Stimulated activated CD8-positive, alpha-beta memory T cell treated with anti-CD3 and anti-CD28 coated beads, Interleukin-4, amount 100 ng/mL, for 1 hour (primary cell): ENCODE measurements around the gene KLHL29.

Experiments
- DNase-seq, 2 donors: peaks; one replicate each; pipeline ENCODE4 v3.0.0-alpha.2; 2020; ENCODE audit warnings: low read depth in 2 of 2, low spot score in 1 of 2

Gene KLHL29

DNA sequence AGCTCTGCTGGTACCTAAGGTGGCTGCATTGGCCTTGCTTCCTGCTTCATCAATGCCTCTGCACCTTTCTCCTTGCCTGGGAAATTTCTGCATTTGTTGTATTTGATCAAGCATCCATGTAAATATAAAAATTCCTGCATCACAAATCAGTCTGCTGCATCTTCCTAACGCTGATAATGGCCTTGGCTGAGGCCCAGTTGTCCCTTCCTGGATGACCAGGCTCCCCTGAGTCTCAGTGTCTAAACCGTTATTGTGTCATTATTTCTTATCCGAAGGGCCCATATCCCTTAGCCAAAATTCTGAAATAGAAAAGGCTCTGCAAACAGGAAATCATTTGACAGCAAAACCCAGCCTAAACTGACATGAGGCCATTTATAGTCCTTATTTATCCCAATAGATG is 62.4 kb downstream of the KLHL29 start:
- DNase-seq: no peak

DNA sequence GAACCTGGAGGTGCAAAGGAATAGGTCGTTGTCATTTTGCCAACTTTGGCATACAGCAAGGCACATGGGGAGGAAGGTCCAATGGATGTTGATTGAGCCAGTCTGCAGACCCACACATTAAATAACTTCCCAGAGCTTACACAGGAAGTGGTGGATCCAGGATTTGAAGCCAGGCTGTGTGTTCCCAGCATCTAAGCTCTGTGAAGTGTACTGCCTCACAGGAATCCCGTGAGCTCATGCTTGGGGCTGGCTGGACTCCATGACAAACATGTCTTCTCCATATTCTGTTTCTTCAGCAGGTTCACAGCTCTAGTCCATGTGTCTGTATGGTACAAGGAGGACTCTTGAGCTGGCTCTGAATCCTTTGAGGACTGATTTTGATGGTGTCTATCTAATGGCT is 63.9 kb downstream of the KLHL29 start:
- no peak for DNase-seq

DNA sequence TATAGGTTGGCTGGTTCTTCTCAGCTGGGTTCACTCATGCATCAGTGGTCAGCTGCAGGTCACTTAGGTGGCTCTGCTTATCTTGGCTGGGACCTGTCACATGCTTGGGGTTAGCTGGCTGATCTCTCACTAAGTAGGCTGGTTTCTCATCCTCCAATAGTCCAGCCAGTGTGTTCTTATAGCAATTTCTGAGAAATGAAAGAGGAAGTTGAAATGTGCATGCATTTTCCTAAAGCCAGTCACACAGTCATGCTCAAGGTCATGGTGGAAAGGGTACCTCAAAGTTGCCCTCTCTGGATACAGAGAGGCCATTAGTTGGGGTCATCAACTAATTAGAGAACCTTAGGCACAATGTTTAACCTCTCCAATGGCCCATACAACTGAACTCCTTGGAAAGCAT is 64.4 kb downstream of the KLHL29 start:
- DNase-seq: no peak

DNA sequence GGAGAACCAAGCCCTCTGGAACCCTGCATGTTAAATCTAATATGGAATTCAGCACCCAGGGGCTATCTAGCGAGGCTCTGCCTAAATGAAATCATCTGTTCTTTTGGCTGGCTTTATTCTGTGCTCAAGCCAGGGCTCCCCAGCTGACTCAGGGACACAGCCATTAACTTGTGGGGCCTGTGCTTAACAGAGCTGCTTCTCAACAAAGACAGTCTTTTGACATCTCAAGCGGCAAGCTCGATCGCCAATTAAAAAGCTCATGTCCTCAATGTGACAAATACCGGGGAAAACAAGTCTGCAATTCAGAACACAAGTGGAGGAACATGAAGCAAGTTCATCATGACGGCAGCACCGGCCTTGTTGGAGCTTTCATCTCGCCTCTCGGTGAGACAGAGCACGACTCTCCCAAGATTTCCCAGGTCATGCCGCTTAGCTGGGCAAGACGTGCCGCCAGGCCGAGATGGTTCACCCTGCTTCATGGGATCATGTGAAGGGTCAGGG is 64.9 kb downstream of the KLHL29 start:
- no peak for DNase-seq

DNA sequence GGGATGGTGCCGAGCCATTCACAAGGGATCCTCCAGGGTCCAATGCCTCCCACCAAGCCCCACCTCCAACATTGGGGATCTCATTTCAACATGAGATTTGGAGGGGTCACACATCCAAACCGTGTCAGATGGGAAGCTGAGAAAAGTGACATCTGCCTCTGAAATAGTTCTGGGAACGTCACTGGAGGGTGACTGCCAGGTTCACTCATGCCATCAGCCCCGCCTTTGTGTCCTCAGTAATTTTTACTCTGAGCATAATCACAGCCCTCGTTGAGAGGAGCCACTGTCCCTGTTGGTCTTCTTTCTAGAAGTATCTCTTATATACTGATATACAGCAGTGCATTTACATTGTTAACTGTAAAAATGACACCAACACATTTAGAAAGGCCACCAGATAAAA is 67.4 kb downstream of the KLHL29 start:
- no peak for DNase-seq

DNA sequence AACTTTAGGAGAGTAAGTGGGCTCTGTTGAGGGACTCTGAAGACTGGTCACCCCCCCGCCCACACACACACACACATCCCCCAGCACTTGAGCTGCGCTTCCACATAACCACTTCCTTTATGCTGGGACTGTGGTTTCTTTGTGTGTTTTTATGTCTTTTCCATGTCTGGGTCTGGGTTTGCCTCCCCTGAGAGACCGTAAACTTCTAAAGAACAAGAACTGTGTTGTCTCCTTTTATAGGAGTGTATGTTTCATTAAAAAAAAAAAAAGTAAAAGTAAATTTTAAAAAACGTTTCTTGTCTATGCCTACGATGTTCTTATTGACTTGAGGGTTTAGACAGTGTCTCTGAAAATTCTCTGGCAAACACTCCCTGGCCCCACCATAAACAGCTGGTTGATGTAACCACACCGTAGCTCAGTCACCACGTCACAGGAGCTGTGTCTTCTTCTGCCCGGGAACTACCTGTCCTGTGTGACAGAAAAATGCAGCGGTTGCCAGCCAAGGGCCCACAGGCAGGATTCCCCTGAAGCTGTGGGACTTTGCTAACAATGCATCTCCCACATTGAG is 68.0 kb downstream of the KLHL29 start:
- DNase-seq: no peak

DNA sequence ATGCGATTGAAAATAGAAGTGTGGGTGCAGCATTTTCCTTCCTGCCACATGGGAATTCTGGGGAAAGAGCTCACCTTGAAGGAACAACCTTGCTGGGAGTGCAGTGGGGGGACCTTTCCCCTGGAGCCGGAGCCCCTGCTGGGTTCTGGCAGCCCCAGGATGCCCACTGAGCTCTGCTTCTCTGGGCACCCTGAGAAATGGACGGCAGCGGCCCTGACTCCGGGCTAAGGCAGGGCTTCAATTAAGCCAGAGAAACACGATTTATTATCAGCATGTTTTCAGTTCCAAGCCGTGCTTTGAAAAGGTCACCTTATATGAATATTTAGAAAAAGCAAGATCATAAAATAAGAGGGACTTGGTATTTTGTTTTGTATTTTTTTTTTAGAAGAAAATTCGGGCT is 68.5 kb downstream of the KLHL29 start:
- no peak for DNase-seq

DNA sequence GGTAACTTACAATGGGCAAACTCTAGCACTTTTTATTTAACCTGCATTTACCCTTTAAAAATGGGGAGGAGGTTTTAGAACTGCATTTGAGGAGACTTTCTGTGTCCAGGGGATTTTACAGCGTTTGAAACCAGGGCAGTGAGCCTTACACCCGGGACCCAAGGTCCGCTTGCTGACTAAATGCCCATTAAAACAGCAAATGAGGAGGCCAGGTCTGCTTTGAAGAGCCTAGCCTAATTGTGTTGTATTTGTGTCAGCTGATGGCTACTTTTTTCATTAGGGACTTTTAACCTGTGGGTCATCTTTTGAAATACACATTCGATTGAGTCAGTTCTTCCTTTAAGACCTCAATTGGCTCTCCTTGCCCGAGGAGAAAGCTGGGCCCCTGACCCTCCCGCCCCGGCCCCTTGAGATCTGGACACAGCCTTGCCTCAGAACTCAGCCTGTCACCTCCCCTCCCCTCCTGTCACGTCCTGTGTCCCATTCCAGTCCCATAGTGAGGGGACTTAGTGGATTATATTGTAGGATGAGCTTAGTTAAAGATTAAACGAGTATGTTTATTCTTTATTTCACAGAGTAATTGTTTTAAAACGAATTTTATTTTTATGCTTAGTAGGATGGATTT is 69.0 kb downstream of the KLHL29 start:
- DNase-seq: no peak

DNA sequence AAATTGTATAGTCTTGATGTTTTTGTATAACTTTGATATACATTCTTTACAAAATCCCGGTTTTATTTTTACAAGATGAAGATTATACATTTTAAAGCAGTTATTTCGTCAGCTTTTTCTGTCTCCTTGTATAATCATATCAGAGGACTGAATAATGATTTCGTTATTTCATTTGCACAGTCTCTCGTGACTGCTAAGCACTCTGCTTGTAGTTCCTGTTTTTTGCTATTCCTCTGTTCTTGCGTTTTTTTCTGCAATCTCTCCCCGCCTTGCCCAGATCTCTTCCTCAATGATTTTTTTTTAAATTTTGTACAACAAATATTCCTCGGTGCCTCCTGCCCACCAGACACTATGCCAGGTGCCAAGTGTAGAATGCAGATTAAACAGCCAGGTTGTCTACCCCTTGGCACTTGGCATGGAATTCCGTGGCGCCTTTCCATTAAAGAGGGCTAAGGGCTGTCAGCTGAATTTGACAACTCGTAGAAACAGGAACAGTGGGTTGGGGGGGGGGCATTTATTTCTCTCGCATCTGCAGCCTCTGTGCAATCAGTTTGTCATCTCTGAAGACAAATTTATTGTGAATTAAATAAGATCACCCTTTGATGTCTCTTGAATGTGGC is 69.6 kb downstream of the KLHL29 start:
- DNase-seq: no peak

DNA sequence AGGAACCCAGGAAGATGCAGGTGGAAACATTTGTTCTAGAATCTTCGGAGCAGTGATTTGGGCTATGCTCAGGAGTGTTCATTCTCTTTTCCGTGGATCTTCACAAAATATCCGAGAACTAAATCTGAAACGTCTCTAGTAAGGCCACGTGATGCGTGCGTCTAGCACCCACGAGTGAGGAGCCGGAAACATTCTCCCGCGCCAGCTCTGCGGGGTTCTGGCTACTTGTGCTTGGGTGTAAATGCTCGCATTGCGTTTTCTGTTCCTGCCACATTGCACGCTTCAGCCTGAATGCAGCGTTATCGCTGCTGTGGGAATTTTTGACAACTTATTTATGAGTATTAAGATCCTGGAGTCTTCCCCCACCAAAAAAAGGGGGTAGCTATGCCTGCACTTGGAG is 71.4 kb downstream of the KLHL29 start:
- DNase-seq: no peak

DNA sequence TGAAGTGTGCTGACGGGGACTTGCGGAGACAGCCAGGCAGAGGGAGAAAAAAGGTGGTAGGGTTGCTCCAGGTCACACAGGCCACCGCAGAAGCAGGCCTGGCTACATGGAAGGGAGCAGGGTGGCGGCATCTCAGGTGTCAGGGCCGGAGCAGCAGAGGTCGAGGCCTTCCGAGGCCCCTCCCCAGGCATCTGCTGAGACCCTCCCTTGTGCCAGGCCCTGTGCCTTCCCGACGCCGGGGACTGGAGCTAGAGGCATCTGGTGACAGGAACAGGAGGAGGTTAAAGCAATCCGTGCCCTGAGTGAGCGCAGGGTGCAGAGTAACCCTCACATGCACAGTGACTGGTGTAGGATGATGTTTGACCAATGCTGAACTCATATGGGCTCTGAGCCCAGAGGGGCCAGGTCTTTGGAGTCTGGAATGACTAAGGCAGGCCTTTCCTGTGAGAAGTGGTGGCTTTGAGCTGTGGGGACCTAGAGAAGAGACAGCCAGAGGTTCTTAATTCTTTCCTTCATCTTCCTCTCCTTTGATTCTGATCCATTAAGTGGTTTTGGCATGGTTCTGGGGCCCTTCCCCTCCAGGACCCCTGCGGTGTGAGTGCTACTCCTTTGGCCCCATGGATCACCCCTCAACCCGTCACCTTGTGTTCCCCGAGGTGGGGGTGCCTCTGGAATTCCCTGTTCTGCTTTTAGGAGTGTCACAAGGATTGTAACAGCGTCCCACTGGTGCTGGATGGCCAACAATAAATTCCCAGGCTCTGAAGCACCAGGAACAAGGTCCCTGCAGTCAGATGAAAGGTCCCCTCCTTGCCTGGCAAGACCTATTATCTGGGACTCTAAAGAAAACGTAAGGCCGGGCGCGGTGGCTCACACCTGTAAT is 72.1 kb downstream of the KLHL29 start:
- DNase-seq: no peak

DNA sequence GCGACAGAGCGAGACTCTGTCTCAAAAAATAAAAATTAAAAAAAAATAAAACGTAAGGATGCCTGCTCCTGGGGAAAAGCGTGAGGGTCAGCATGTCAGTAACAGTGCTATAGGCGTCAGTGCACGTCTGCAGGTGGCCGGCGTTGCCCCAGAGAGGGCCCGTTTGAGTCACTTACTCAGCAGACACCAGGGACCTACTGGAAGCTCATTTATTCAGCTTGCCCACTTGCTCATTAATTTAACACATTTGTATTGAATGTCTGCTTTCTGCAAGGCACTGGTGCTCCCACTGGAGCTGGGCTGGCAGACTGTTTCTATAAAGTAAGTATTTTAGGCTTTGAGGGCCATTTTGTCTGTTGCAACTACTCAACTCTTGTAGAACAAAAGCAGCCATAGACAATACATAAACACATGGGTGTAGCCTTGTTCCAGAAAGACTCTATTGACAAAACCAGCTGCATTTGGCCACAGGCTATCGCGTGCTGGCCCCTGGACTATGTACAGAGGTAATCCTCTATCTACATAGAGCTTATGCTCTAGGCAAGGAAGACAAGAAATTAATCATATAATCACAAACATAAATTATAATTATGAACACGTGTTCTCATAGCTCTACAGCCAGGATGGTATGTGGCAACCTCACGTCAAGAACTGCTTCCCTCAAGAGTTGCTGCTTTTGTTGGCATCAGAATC is 73.2 kb downstream of the KLHL29 start:
- no peak for DNase-seq

DNA sequence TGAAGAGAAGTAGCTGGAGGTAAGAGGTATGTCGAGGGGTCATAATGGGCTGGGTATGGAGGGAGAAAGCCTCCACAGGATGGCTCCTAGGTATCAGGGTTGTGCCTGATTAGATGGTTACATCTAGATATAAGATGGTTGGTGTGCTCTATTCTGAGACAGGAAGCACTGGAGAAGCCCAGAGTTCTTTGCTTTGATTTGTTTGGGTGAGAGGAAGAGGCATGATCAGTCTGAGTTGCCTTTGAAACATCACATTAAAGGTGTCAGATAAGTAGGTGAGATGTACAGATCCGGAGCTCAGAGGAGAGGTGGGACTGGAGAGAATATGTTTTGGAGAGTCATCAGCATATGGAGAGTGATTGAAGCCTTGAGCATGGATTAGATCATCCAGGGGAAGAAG is 74.1 kb downstream of the KLHL29 start:
- no peak for DNase-seq

DNA sequence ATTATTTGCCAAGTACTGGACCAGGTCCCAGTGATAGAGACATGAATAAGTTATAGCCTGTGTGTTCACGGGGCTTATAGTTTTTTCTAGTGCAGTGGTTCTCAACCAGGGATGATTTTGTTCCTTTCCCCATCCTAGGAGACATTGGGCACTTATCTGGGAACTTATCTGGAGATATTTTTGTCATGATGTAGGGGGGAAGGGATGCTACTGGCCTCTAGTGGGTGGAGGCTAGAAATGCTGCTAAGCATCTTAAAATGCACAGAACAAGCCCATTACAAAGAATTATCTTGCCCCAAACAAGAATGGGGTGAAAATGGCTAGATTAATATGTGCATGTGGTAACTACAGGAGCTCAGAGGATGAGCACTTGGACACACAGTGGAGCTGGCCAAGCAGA is 75.2 kb downstream of the KLHL29 start:
- DNase-seq: no peak

DNA sequence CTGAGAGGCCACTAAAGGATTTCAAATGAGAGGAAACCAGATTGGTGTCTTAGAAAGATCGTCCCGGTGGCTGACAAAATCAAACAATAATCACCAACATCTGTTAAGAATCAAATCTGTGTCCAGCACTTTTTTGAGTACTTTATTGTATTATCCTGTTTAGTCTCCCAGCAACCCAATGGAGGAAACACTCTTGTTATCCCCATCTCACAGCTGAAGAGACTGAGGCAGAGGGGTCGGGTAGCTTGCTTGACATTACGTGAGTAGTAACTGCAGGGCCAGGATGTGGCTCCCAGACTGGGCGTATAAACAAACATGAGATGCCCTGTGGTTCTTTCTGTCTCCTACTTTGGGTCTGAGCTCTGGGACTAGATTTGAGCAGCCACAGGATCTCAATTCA is 76.0 kb downstream of the KLHL29 start:
- no peak for DNase-seq

DNA sequence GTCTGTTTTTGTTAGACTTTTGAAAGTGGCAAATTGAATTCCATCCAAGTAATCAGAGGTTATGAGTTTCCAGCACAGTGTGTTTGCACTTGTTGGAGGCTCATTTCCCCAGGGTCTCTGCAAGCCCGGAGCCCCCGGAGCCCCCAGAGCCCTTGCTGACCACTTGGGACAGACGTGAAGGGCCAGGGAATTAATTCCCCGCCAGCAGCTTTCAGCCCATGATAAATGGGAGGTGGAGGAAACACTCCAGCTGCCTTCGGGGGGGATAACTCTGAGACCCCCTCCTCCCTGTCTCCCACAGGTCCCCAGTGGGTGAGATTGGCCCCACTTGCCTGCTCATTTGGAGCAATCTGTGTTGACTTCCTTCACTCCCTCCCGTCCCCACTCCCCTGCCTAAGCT is 79.2 kb downstream of the KLHL29 start:
- DNase-seq: no peak

DNA sequence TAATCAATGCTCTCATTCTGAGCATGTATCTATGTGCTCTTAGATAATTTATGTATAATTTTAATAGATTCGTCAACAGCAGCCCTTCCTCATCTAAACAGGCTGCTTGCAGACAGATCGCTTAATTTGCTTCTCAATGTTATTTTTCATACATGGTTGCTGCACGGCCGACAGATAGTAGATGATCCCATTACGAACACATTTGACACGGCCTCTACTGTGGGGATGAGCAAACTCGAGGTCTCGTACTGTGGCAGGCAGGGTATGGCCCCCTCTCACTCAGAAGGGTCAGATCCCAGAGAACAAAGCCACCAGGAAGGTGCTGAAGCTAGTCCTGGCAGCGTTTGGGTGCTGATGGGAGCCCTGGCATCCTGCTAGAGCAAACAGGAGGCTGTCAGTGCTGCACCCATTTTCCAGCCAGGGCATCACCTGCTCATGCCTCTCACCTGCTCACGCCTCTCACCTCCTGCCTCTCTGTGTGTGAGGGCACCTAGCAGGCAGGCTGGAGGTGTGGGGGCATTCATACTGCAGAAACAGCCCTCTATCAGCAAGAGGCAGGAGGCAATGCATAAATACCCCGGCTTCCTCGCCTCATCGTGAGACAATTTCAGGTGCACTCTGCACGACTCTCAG is 80.0 kb downstream of the KLHL29 start:
- no peak for DNase-seq

DNA sequence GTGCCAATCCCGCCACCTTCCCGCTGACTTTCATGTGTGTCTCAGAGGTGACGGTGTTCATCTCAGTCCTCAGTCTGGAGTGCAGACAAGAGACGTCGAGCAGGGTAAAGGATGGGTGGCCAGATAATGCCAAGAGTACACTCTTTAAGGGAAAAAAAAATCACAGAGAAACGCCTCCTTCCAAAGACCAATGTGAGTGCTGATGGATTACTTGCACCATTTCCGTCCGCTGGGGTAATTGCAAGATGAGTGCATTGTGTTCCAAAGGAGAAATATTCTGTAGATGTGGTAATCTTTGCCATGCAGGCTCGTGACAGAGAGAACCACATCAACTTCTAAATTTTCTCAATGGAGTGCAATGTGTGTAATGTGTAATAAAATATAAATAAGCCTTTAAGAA is 81.0 kb downstream of the KLHL29 start:
- DNase-seq: no peak

DNA sequence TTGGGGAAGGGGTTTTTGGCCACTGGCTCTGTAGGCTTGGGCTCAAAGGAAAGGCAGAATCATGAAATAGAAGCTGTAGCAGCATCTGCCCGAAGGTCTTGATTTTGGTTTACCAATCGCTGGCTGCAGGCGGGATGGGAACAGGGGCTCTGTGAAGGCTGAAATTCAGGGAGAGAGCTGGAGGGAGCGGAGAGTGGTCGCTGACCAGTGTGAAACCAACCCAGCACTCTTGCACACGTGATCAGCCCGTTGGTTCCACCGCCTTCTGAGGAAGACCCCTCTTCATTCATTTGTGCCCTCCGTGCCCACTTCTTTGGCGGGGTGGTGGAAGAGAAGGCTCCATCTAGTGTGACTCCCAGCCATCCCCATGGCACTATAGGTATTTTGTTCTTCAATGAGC is 82.6 kb downstream of the KLHL29 start:
- no peak for DNase-seq

DNA sequence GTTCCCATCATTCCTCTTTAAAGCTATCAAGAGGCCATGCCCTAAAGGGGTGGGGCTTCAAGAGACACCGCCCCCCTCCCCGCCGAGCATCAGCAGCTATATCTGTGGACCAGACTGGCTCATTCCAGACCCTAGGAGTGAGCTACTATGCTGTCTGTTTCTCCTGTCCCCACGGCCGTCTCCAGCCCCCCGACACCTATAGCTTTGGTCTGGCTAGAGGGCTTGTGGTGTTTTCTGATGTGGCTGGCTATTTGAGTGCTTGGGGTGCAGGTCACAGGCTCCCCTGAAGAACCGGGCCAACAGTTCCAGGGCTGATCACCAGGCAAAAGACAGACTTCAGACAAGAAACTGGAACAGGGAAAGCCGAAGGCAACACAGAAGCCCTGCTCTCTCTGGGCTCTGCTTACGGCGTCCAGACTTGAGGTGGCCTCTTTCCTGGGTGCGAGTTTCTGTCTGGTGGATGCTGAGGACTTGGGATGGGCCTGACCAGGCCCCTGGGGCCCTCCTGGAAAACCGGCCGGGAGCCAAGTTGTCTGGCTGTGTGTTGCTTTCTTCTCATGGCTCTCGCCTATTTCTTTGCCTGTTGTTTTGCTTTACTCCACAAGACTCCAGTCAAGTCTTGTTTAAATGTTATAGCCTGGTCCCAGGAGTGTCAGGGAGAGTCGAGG is 83.6 kb downstream of the KLHL29 start:
- no peak for DNase-seq
